Activated CD8-positive, alpha-beta memory T cell treated with anti-CD3 and anti-CD28 coated beads, Interleukin-2, amount 50 U/mL, for 4 hours (primary cell): Measurements from ENCODE around the gene SLC25A34.
"Not testable (repeated sequence)": the region's sequence is repeated elsewhere in the genome, so short reads cannot be mapped to it uniquely, and the experiment has no call there.

Experiments
- DNase-seq: peaks from one replicate; pipeline ENCODE4 v3.0.0-alpha.2; 2020

Gene SLC25A34

GRCh38 chr1:15736038-15736891 lies at the start of gene SLC25A34:
Gene SLC25A34 (plus strand): TSS chr1:15736258. CDS start chr1:15736486, 228 bp downstream.
- no peak for DNase-seq

- DNase-seq, result no peak
These were observed 48.6 kb upstream of the SLC25A34 start for GRCh38 chr1:15687446-15687845.

- no peak for DNase-seq
These were observed 45.7 kb upstream of the SLC25A34 start for GRCh38 chr1:15690317-15690716.

DNA sequence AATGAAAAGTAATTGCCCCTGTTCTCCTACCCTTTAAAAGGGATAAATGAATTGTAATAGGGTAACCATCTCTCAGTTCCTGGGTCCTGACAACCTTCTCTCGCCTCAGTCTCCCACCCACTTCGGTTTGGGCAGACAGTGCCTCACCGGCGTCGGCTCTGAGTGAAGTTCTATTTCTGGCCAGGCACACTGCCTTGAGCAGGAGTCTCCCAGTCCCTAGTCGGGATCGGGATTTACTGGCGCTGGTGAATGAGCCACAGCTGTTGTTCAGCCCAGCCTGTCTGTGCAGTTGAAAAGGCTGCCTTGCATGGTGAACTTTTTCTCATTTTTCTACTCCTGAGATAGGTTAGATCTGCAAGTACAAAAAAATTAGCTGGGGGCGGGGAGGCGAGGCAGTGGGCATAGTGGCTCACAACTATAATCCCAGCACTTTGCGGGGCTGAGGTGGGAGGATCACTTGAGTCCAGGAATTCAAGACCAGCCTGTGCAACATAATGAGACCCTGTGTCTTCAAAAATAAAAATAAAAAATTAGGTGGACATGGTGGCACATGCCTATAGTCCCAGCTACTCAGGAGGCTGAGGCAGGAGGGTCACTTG lies 44.5 kb upstream of the SLC25A34 start:
- DNase-seq, result no peak

DNA sequence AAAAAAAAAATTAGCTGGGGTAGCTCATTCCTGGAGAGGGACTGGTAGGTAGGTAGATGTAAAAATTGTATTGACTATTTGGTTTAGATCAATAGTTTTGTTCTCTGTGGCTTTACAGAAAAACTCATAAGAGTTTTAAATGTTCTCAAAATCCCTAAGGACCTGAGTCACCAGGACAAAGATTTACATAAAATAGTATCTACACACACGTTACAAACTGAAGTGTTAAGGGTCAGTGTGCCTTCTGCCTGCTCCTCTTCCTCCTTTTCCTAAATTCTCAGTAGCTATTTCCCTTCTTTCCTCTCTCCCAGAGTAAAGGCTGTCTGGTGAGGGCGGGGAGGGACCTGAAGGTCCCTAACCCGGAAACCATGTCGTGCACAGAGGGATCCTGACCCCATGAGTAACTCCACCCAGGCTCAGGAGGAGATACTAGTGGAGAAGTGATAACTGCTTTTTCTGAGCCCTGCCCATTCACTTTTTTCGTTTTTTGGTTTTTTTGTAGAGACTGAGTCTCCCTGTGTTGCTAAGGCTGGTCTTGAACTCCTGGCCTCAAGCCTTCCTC lies 43.9 kb upstream of the SLC25A34 start:
- DNase-seq, result no peak

GRCh38 chr1:15693371-15693770 lies 42.7 kb upstream of the SLC25A34 start:
- no peak for DNase-seq

DNA sequence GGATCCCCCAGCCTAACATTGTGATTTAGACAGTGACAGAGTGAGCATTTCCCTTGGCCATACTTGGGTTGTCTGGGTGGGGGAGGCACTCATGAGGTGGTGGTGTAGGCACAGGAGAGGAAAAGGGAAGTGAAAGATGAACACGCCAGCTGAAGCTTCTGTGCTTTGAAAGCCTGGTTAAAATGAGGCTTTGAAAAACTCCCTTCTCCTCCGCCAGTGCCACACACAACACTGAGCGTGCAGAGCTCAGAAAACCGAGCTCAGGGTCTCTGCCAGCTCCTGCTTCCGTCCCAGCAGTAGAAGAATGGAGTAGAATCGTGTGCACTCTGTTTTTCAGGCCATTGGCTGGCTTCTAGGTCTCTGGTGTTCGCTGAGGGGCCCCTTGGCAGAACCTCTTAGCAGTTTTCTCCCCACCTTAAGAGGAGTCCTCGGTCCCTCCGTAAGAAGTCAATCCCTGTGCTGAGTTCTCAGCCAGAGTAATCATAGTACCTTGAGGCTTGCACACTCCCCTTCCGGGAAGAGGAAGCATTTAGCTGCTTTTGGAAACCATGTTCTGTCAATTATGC lies 39.0 kb upstream of the SLC25A34 start:
- DNase-seq, result peak; percentile 18

DNA sequence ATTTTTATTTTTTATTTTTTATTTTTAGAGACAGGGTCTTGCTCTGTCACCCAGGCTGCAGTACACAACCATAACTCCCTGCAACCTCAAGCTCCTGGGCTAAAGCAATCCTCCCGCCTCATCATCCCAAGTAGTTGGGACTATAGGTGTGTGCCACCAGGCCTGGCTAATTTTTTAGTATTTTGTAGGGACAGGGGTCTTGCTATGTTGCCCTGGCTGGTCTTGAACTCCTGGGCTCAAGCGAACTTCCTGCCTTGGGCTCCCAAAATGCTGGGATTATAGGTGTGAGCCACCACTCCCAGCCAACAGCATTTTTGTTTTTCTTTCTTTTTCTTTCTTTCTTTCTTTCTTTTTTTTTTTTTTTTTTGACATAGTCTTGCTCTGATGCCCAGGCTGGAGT lies 37.9 kb upstream of the SLC25A34 start:
- DNase-seq, result no peak

- not testable (repeated sequence) for DNase-seq
These were observed 36.7 kb upstream of the SLC25A34 start for GRCh38 chr1:15699321-15699720.

DNA sequence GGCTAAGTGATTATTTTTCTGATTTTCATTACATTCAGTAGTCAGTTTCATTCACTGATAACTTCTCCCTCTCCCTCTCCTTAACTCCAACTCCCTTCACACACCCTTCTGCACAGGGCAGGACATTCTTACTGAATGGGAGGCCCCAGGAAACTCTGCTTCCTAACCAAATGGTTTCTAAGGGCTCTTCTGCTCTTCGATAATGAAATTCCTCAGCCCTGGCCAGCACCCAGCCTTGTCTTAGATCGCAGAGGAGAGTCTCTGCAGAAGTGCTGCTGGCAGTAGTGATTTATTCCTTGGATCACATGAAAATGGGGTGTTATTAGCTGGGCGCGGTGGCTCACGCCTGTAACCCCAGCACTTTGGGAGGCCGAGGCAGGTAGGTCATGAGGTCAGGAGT lies 35.5 kb upstream of the SLC25A34 start:
- no peak for DNase-seq

- DNase-seq, result no peak
These were observed 34.3 kb upstream of the SLC25A34 start for GRCh38 chr1:15701784-15702183.

- DNase-seq, result no peak
These were observed 33.1 kb upstream of the SLC25A34 start for GRCh38 chr1:15702722-15703550.

DNA sequence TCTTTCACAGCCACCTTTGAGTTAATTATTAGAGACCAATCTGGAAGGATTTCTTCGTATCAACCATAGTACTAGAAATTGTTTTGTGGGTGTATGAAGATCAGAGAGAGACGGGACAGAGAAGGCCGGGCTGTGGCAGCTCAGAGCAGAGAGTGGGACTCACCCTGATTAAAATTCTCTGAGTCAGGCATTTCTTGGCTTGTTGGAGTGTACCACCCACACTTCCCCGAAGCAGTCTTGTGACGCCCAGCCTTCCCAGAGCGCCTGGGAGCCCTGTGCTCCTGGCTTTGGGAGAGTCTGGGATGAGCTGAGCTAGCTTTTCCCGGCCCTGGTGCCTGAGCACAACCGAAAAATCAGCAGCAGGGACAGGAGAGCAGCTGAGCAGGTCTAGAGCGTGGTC lies 32.5 kb upstream of the SLC25A34 start:
- DNase-seq, result no peak

- DNase-seq, result no peak
These were observed 31.4 kb upstream of the SLC25A34 start for GRCh38 chr1:15704526-15705183.

DNA sequence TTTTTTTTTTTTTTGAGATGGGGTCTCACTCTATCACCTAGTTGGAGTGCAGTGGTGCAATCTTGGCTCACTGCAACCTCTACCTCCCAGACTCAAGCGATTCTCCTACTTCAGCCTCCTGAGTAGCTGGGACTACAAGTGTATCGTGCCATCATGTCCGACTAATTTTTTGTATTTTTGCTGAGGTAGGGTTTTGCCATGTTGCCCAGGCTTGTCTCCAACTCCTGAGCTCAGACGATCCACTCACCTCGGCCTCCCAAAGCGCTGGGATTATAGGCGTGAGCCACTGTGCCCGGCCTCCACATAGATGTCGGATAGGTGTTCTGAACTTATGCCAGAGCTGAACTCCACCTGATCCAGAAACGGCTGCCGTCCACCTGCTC lies 30.9 kb upstream of the SLC25A34 start:
- DNase-seq, result no peak

DNA sequence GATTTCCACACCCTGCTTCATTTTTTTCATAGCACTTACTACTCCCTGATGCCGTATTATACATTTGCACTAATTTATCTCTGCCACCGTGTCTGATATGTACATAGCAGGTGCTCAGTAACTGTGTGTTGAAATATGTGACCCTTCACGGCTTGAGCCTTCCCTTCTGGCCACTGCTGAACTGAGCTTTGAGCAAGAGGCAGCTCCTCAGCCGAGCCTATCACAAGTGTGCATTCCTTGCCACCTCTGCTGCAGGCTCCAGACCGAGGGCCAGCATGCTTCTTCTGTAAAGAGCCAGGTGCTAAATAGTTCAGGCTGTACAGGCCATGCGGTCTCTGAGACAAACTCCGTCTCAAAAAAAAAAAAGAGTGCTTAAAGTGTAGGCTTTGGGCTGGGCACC lies 29.3 kb upstream of the SLC25A34 start:
- DNase-seq, result no peak

DNA sequence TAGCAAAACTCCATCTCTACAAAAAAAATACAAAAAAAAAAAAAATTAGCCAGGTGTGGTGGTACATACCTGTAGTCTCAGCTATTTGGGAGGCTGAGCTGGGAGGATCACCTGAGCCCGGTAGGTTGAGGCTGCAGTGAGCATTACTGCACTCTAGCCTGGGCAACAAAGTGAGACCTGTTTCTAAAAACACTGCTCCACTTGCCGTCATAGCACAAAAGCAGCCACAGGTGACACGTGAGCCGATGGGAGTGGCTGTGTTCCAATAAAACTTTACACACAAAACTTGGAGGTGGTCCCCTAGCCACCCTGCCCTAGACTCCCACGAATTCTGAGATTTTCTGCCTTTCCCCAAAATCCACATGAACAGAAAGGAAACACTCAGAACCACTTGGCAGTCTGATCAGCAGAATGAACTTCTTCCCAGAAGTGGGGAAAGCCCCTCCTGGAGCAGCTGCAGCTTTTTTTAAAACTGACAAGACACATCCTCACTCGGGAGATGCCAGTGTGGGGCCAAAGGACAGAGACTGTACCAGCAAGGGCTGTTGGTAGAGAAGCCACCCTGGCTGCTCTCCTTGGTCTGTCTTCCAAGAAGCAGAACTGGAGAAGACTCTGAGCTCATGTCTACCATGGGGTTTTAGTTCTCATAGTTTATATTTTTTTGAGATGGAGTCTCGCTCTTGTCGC lies 28.7 kb upstream of the SLC25A34 start:
- no peak for DNase-seq

- DNase-seq, result no peak
These were observed 27.4 kb upstream of the SLC25A34 start for GRCh38 chr1:15708486-15709137.

DNA sequence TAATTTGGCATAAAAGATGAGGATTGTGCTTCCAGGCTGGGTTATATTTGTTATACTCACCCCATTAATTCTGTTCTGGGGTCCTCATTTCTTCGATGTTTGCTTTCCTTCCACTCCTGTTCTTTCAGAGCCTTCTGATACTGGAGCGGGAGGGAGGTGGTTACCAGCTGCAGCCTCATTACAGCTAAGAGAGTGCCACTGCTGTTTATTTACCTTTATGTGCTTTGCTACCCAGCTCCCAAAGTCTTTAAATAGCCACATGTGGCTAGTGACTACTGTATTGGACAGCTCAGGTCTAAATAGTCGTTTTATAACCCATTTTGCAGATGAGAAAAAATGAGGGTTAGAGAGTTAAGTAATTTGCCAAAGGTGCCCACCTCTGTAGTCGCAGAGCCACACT lies 26.8 kb upstream of the SLC25A34 start:
- DNase-seq, result no peak

- DNase-seq, result no peak
These were observed 23.9 kb upstream of the SLC25A34 start for GRCh38 chr1:15712168-15712567.
